Breast epithelium (tissue), 3 donors: ENCODE measurements around the gene RDH11.

Experiments used
- POLR2A ChIP-seq: fragments of 450-650 bp; IDR thresholded peaks from one replicate; pipeline ENCODE4 v1.6.1; 2016; ENCODE audit warnings: antibody characterized with exemption, mild to moderate bottlenecking, moderate library complexity
- TF ChIP-seq, protein P1 (sequence below), 3 donors: fragments of 450-650 bp; IDR thresholded peaks; one replicate each; pipeline ENCODE4 v1.5.1; 2016 to 2017; ENCODE audit warnings: antibody characterized with exemption in 3 of 3, mild to moderate bottlenecking in 3 of 3, moderate library complexity in 3 of 3

GRCh38 chr14:67666750-67667449 is 28.7 kb downstream of the RDH11 start:
- TF ChIP-seq, protein P1, sequence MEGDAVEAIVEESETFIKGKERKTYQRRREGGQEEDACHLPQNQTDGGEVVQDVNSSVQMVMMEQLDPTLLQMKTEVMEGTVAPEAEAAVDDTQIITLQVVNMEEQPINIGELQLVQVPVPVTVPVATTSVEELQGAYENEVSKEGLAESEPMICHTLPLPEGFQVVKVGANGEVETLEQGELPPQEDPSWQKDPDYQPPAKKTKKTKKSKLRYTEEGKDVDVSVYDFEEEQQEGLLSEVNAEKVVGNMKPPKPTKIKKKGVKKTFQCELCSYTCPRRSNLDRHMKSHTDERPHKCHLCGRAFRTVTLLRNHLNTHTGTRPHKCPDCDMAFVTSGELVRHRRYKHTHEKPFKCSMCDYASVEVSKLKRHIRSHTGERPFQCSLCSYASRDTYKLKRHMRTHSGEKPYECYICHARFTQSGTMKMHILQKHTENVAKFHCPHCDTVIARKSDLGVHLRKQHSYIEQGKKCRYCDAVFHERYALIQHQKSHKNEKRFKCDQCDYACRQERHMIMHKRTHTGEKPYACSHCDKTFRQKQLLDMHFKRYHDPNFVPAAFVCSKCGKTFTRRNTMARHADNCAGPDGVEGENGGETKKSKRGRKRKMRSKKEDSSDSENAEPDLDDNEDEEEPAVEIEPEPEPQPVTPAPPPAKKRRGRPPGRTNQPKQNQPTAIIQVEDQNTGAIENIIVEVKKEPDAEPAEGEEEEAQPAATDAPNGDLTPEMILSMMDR (IDR thresholded peaks at IDR 0.05), result peak in 2 of 3 donors; percentile 53 to 62
- TF ChIP-seq POLR2A, result no peak
